CD4-positive, alpha-beta T cell treated with Interleukin-12 subunit alpha and Interleukin-12 subunit beta, for 1 hour (primary cell): Measurements from ENCODE around the gene RFPL4A.
"Not testable (repeated sequence)": the region's sequence is repeated elsewhere in the genome, so short reads cannot be mapped to it uniquely, and the experiment has no call there.

Source experiments
- DNase-seq: peaks from one replicate; pipeline ENCODE4 v3.0.0-alpha.2; 2020

RFPL4A gene

GRCh38 chr19:55758797-55759196 lies at the start of gene RFPL4A:
Gene RFPL4A, plus strand, starts transcription at chr19:55759097. Its CDS starts 2,704 bp downstream, at chr19:55761801.
- DNase-seq: not testable (repeated sequence)

GRCh38 chr19:55711719-55712118 lies 47.2 kb upstream of the RFPL4A start:
- DNase-seq: no peak

DNA sequence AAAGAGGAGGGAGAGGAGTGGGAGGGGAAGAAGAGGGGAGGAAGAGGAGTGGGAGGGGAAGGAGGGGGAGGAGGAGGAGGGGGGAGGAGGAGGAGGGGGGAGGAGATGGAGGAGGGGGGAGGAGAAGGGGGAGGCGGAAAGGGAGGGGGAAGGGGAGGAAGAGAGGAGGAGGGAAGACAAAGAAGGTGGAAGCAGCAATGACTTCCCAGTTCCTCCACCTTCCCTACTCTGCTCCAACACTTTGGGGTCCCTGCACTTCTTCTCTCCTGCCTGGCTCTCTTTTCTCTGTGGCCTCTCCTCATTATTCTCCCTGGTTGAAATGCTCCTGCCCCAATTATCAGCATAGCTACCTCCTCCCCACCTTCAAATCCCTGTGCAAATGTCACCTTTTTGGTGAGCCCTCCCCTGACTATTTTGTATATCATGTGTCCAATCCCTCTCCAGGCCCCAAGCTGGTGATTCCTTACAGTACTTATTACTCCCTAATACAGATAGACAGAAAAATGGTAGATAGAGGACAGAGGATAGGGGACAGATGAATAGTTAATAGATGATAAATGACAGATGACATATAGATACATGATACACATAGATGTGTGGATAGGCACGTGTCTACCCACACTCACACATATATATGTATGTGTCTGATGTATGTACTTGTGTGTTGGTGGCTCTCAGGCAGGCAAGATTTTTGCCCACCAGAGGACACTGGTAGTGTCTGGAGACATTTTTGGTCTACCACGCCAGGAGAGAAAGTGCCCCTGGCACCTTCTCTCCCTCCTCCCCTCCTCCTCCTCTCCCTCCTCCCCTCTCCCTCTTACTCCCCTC lies 45.9 kb upstream of the RFPL4A start:
- no peak for DNase-seq

DNA sequence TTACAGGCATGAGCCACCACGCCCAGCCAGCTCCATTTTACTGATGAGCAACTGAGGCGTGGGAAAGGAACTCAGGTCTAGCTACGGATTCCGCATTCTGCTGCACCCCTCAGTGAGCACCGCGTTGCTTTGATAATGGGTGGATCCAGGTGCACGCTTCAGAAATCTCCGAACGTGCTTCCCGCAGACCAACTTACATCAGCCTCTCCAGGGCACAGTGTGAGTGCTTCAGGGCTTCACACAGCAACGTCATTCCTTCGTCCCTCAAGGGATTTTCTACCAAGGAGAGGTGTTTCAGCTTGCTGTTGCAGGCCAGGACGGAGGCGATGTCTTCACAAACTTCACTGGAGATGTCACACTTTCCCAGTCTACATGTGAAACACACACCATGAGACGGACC lies 42.4 kb upstream of the RFPL4A start:
- no peak for DNase-seq

- DNase-seq: no peak
These were observed 41.6 kb upstream of the RFPL4A start for GRCh38 chr19:55717251-55717650.

DNA sequence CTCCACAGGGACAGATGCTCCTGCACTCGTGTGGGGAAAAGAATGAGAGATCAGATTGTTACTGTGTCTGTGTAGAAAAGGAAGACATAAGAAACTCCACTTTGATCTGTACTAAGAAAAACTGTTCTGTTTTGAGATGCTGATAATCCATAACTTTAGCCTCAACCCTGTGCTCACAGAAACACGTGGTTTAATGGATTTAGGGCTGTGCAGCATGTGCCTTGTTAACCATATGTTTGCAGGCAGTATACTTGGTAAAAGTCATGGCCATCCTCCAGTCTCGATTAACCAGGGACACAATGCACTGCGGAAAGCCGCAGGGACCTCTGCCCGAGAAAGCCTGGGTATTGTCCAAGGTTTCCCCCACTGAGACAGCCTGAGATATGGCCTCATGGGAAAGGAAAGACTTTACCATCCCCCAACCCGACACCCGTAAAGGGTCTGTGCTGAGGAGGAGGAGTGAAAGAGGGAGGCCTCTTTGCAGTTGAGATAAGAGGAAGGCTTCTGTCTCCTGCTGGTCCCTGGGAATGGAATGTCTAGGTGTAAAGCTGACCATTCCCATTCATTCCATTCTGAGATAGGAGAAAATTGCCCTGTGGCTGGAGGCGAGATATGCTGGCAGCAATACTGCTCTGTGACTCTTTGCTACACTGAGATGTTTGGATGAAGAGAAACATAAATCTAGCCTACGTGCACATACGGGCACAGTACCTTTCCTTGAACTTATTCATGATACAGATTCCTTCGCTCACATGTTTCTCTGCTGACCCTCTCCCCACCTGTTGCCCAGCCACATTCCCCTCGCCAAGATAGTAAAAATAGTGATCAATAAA lies 40.8 kb upstream of the RFPL4A start:
- not testable (repeated sequence) for DNase-seq

DNA sequence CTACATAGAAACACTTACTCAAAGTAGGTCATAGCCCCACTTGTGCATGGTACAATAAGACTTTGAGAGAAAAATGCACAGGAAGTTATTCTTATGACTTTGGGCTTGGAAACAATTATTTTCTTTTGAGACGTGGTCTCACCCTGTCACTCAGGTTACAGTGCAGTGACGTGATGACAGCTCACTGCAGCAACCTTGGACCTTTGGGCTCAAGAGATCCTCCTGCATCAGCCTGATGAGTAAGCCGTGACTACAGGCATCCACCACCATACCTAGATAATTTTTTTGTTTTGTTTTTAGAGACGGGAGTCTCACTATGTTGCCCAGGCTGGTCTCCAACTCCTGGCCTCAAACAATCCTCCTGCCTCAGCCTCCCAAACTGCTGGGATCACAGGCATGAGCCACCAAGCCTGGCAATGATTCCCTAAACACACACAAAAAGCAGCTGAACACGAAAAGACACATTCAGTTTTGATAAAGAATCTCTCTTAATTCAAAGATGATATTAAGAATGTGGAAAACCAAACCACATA lies 38.6 kb upstream of the RFPL4A start:
- no peak for DNase-seq

- DNase-seq: no peak
These were observed 38.1 kb upstream of the RFPL4A start for GRCh38 chr19:55720801-55721200.

- no peak for DNase-seq
These were observed 35.4 kb upstream of the RFPL4A start for GRCh38 chr19:55723491-55723890.

- not testable (repeated sequence) for DNase-seq
These were observed 28.5 kb upstream of the RFPL4A start for GRCh38 chr19:55730378-55730777.

DNA sequence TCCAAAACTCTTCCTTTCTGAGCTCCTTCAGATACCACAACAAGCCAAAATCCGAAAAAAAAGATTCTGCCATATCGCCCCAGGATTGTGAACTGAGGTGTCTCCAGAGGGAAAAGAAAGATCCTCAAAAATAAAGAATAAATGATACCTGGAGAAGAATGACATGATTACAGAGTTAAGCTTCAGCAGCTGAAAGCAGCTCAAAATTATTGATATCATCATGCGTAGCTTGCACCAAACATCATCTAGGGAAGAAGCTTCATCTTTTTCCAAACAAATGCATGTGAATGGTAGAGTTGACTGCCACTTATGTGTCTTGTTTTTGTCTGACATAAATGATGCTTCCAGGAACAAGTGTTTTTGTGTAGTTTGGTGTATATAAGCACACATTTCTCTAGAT lies 20.6 kb upstream of the RFPL4A start, which contains the start of gene NLRP9:
NLRP9 (minus strand) TSS at position 101 of the 400 bp plus-strand sequence; CDS start at position 73, 28 bp downstream.
- no peak for DNase-seq

DNA sequence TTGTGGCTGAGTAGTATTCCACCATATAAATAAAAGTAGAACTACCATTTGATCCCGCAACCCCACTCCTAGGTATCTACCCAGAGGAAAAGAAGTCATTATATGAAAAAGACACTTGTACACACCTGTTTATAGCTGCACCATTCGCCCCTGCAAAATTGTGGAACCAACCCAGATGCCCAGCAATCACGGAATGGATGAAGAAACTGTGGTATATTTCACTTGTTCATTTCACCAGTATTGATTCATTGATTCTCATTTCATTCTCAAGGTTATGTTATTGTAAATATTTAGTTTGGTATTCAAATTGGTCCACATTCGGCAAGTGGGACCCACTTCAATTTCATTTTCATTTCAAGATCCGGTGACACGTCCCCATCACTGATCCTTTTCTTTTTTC lies 8.2 kb upstream of the RFPL4A start:
- DNase-seq: no peak

GRCh38 chr19:55753401-55753800 lies 5.5 kb upstream of the RFPL4A start:
- DNase-seq: no peak

DNA sequence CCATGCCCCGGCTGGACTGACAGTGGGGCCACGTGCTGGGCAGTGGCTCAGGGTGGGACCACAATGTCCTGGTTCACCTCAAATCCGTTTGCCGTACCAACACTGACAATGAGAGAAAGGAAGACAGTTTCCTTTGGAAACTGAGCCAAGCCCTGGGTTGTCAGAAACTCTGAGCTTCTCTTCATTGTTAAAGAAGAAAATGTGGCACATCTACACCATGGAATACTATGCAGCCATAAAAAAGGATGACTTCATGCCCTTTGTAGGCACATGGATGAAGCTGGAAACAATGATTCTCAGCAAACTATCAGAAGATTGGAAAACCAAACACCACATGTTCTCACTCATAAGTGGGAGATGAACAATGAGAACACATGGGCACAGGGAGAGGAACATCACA lies 2.1 kb upstream of the RFPL4A start:
- DNase-seq: not testable (repeated sequence)

- DNase-seq: no peak
These were observed 7.6 kb downstream of the RFPL4A start for GRCh38 chr19:55766466-55766865.

DNA sequence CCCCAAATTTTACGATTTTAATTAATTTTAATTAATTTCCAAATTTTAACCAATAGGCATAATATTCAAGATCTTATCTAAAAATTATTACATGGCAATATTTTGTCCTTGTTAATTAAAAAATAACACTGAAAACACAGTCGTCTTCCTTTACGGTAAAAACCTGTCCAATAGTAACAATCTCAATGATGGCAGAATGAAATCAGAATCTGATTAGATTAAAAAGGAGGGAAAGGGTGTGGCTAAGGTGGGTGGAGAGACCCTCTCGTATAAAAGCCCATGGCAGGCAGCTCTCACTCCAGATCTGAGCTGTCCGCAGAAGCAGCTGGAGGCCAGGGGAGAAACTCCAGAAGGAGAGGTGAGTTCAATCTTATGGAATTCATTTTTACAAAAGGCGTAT lies 9.9 kb downstream of the RFPL4A start, which contains the start of gene RFPL4AL1:
RFPL4AL1 (plus strand) TSS at position 301 of the 400 bp plus-strand sequence. CDS start 2,687 bp downstream, outside the sequence.
- DNase-seq: not testable (repeated sequence)

GRCh38 chr19:55769632-55770031 lies 10.7 kb downstream of the RFPL4A start:
- not testable (repeated sequence) for DNase-seq

DNA sequence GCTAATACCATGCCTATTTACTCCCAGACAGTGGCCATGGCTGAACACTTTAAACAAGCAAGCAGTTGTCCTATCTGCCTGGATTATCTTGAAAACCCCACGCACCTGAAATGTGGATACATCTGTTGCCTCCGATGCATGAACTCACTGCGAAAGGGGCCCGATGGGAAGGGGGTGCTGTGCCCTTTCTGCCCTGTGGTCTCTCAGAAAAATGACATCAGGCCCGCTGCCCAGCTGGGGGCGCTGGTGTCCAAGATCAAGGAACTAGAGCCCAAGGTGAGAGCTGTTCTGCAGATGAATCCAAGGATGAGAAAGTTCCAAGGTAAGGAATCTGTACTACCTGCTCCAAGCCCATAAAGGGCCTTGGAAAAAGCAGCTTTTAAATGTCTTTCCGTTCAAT lies 18.6 kb downstream of the RFPL4A start:
- no peak for DNase-seq

DNA sequence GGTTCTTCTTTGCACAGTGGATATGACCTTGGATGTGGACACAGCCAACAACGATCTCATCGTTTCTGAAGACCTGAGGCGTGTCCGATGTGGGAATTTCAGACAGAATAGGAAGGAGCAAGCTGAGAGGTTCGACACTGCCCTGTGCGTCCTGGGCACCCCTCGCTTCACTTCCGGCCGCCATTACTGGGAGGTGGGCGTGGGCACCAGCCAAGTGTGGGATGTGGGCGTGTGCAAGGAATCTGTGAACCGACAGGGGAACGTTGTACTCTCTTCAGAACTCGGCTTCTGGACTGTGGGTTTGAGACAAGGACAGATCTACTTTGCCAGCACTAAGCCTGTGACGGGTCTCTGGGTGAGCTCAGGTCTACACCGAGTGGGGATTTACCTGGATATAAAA lies 19.4 kb downstream of the RFPL4A start:
- no peak for DNase-seq

- no peak for DNase-seq
These were observed 22.2 kb downstream of the RFPL4A start for GRCh38 chr19:55781112-55781511.

GRCh38 chr19:55795021-55795420 lies 36.1 kb downstream of the RFPL4A start:
- no peak for DNase-seq

GRCh38 chr19:55801416-55801815 lies 42.5 kb downstream of the RFPL4A start:
- DNase-seq: no peak

GRCh38 chr19:55802281-55802680 lies 43.4 kb downstream of the RFPL4A start:
- DNase-seq: no peak
